ENCODE results near the gene FLT3.

- TF ChIP-seq ZNF274 (IDR thresholded peaks at IDR 0.05; ENCODE audit: low read depth, low read length) (no peak), YY1 (IDR thresholded peaks at IDR 0.05; ENCODE audit: insufficient read depth, insufficient read length) (no peak)
Measured at GRCh38 chr13:27959976-27960361, 140.4 kb downstream of the FLT3 start.
